Measurements from ENCODE around the gene TBC1D19. TPM values are rescaled to one million over a fixed set of nuclear protein-coding genes. Genes with fewer than 3 reads are reported as not detected.

The TBC1D19 gene
- total and polyA plus RNA-seq, 8 donors, result 1.8 to 8.2 (median 4.3) TPM

GRCh38 chr4:26558166-26558895, 25.6 kb upstream of the TBC1D19 start:
- FAIRE-seq, result no peak

GRCh38 chr4:26566133-26566532, 17.8 kb upstream of the TBC1D19 start:
- Histone ChIP-seq H3K36me3 (no peaks in the 10 kb centered on the region), H3K4me1 (no peaks in the 10 kb centered on the region), H3K9me3 (no peaks in the 10 kb centered on the region), H3K27me3 (no peaks in the 10 kb centered on the region), H3K27ac (no peak overlapping the region), H3K4me3 (no peak overlapping the region)
- ATAC-seq (no peak), FAIRE-seq (no peak), DNase-seq (no peak)
- intact Hi-C loops (cut with DNase I), result no loop called here
- no peak for TF ChIP-seq CTCF (IDR thresholded peaks at IDR 0.05)

More at GRCh38 chr4:26558166-26558895, 25.6 kb upstream of the TBC1D19 start:
- no peaks in the 10 kb centered on the region for H3K27me3 ChIP-seq
- ATAC-seq (no peak), DNase-seq (no peak)
- no peak overlapping the region for H3K27ac ChIP-seq
- no peak overlapping the region for H3K4me3 ChIP-seq
- H3K36me3 ChIP-seq, result no peaks in the 10 kb centered on the region
- H3K4me1 ChIP-seq, result no peaks in the 10 kb centered on the region
- H3K9me3 ChIP-seq, result no peaks in the 10 kb centered on the region
- 74 to 83% methylated on average over 3 of the region's 3 CpGs for WGBS, 2 donors
- no peak for TF ChIP-seq CTCF (IDR thresholded peaks at IDR 0.05)
- intact Hi-C loops (cut with DNase I), result no loop called here

GRCh38 chr4:26568446-26568994, 15.4 kb upstream of the TBC1D19 start:
- no peak overlapping the region for H3K4me3 ChIP-seq
- no peaks in the 10 kb centered on the region for H3K27me3 ChIP-seq
- 72 to 83% methylated on average over 3 of the region's 3 CpGs for WGBS, 2 donors
- H3K9me3 ChIP-seq, result no peaks in the 10 kb centered on the region
- no peak overlapping the region for H3K27ac ChIP-seq
- DNase-seq (no peak), ATAC-seq (peak in 2 of 4 donors; percentile 12 to 33), FAIRE-seq (no peak)
- H3K36me3 ChIP-seq, result no peaks in the 10 kb centered on the region
- intact Hi-C loops (cut with DNase I), result no loop called here
- no peak for TF ChIP-seq CTCF (IDR thresholded peaks at IDR 0.05)
- H3K4me1 ChIP-seq, result no peaks in the 10 kb centered on the region

GRCh38 chr4:26570596-26570995, 13.3 kb upstream of the TBC1D19 start:
- H3K36me3 ChIP-seq, result no peaks in the 10 kb centered on the region
- intact Hi-C loops (cut with DNase I), result no loop called here
- ATAC-seq, result no peak
- no peaks in the 10 kb centered on the region for H3K9me3 ChIP-seq
- H3K27me3 ChIP-seq, result no peaks in the 10 kb centered on the region
- H3K4me3 ChIP-seq, result no peak overlapping the region
- H3K4me1 ChIP-seq, result no peaks in the 10 kb centered on the region
- 71% methylated on average over 3 of the region's 3 CpGs for WGBS, 2 donors
- FAIRE-seq, result no peak
- DNase-seq, result no peak
- no peak overlapping the region for H3K27ac ChIP-seq
- no peak for TF ChIP-seq CTCF (IDR thresholded peaks at IDR 0.05)

GRCh38 chr4:26573389-26573794, 10.5 kb upstream of the TBC1D19 start:
- Histone ChIP-seq H3K27ac (no peak overlapping the region), H3K4me3 (no peak overlapping the region), H3K36me3 (no peaks in the 10 kb centered on the region), H3K27me3 (no peaks in the 10 kb centered on the region), H3K4me1 (no peaks in the 10 kb centered on the region), H3K9me3 (no peaks in the 10 kb centered on the region)
- DNase-seq, result no peak
- ATAC-seq, result no peak
- WGBS, 2 donors, result 92 to 96% methylated on average over 1 of the region's 1 CpG
- FAIRE-seq, result no peak
- no peak for TF ChIP-seq CTCF (IDR thresholded peaks at IDR 0.05)
- intact Hi-C loops (cut with DNase I), result no loop called here
